ENCODE results near the gene EIF3A.

The EIF3A gene

GRCh38 chr10:118998183-118998582 lies 82.4 kb downstream of the EIF3A start:
- no peak for DNase-seq

GRCh38 chr10:118997379-118997778 lies 83.2 kb downstream of the EIF3A start:
- no peak for DNase-seq

DNA sequence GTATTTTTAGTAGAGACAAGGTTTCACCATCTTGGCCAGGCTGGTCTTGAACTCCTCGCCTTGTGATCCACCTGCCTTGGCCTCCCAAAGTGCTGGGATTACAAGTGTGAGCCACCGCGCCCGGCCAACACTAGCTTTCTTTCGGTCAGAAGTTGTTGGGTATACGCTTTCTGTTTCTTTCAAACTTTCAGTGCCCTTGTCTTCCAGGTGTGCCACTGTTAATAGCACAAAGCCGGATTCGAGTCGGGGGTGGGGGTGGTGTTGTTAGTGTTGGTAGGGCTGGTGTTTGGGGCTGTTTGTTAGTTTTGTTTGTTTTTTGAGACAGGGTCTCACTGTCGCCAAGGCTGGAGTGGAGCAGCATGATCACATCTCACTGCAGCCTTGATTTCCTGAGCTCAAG lies 84.9 kb downstream of the EIF3A start:
- DNase-seq: no peak

- DNase-seq: no peak
These were observed 86.3 kb downstream of the EIF3A start for GRCh38 chr10:118994321-118994720.

DNA sequence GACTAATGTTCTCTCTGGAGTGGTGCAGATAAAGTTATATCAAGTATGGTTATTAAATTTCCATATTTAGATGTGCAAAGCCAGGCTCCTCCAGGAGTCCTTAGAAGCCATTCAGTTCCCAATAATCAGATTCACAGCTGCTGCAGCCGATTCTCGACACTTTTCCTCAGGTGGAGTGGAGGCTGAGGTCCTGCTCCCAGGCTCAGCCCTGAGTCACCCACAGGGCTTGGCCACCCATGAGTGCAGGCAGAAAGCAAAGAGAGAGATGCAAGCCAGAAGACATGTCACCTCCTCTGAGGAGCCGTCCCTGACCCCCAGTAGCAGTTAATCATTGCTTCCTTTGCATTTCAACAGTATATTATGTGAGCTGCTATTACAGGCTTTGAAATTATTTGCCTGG lies 87.4 kb downstream of the EIF3A start:
- DNase-seq: no peak

- no peak for DNase-seq
These were observed 88.1 kb downstream of the EIF3A start for GRCh38 chr10:118992496-118992895.

DNA sequence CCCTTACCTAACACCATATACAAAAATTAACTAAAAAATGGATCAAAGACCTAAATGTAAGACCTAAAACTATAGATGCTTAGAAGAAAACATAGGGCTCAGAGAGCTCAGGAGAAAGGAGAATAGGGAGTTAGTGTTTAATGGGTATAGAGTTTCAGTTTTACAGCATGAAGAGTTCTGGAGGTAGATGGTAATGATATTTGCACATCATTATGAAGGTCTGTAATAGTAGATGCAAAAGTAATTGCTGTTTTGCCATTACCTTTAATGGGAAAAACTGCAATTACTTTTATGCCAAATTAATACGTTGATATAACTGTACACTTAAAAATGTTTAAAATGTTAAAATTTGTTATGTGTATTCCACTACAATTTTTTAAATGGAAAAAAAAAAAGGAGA lies 90.3 kb downstream of the EIF3A start:
- no peak for DNase-seq

DNA sequence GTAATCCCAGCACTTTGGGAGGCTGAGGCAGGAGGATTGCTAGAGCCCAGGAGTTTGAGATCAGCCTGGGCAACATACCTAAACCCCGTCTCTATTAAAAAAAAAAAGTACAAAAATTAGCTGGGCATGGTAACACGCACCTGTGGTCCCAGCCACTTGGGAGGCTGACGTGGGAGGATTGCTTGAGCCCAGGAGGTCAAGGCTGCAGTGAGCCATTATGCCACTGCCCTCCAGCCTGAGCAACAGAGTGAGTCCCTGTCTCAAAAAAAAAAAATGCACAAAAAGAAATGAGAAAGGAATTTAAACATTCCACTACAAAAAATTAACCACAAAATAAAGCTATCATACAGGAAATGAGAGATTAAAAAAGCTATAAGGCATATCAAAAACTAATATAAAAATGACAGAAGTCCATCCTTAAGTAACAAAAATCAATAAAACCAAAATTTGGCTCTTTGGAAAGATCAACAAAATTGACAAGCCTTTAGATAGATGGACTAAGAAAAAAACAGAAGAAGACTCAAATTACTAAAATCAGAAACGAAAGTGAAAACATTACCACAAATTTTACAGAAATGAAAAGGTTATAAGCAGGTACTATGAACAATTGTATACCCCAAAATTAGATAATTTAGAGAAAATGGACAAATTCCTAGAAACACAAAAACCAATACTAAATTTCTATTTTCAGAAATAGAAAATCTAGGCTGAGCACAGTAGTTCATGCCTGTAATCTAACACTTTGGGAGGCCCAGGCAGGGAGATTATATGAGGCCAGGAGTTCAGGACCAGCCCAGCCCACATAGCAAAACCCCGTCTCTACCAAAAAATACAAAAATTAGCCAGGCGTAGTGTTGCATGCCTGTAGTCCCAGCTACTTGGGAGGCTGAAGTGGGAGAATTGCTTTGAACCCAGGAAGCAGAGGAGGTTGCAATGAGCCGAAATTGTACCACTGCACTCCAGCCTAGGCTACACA lies 93.5 kb downstream of the EIF3A start:
- DNase-seq: no peak

DNA sequence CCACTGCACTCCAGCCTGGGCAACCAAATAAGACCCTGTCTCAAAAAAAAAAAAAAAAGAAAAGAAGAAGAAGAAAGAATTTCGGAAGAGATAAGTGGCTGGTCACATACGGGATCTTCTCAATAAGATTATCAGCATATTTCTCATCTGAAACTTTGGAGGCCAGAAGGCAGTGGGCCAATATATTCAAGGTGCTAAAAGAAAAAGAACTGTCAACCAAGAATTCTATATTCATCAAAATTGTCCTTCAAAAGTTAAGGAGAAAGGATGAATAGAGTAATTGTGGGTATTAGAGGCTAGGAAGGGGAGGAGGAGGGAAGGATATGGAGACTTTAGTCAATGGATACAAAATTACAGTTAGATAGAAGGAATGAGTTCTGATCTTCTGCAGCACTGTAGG lies 95.0 kb downstream of the EIF3A start:
- no peak for DNase-seq

All from NCI-H774 (cell line).